ENCODE data around the gene CFAP77.

DNA sequence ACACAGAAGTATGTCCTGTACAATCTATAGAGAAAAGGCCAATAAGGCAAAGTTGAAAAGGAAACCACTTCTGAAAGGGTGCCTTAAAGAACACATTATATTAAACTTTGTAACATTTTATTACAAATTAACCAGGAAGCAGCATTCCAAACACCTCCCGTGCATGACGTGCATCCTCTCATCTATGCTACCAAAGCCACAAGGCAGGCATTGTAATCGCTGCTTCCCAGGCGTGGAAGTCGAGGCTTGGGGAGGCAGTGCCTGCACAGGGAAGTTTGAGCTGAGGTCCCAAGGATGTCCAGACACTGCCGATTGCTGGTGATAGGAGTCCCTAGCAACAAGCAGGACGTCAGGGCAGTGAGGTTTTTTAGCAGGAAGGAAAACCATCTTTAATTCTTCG lies 128.1 kb downstream of the CFAP77 start:
- no peak for TF ChIP-seq EZH2phosphoT487 (IDR thresholded peaks at IDR 0.05)
- TF ChIP-seq CTCF (IDR thresholded peaks at IDR 0.05), result no peak

Measured in neural progenitor cell (in vitro differentiated cells).